Measurements from ENCODE around the gene HDAC1. TPM values are rescaled to one million over a fixed set of nuclear protein-coding genes. Genes with fewer than 3 reads are reported as not detected.

HDAC1 gene
- total and polyA plus RNA-seq, 2 of the 4 experiments (the other 2 are of a cell fraction), result 95.5 to 139 TPM

GRCh38 chr1:32342704-32343103 lies 50.8 kb downstream of the HDAC1 start:
- dilution Hi-C loops (cut with HindIII; ENCODE audit: low sequenced_read_pairs, unreplicated experiment) (no loop called here), intact Hi-C loops (cut with micrococcal nuclease) (no loop called here), in situ Hi-C loops (cut with MboI; ENCODE audit: low sequenced_read_pairs) (no loop called here)
- Histone ChIP-seq H2BK15ac (ENCODE audit: low read depth, low read length) (no peak overlapping the region), H3K14ac (replicated peaks; ENCODE audit: low read depth, low read length) (no peak overlapping the region), H2BK120ac (ENCODE audit: low read depth, low read length) (no peak overlapping the region), H2AFZ (replicated peaks; ENCODE audit: low read length, poor library complexity) (no peak overlapping the region), H4K5ac (ENCODE audit: low read depth, low read length) (no peak overlapping the region), H3K18ac (ENCODE audit: low read depth, low read length) (no peak overlapping the region), H3K4ac (ENCODE audit: low read depth, low read length) (no peak overlapping the region), H4K20me1 (ENCODE audit: insufficient read depth, low read length) (no peaks in the 10 kb centered on the region), H3K36me3 (ENCODE audit: control insufficient read depth, insufficient read depth, low read length) (no peaks in the 10 kb centered on the region), H3K4me1 (ENCODE audit: control insufficient read depth, insufficient read depth, low read length) (peaks cover 2% of the 10 kb centered on the region; the same call in 1 of the 2 replicates), H3K79me1 (ENCODE audit: low read depth in 1 of 2, low read length in 2 of 2) (no peaks in the 10 kb centered on the region; a peak in 1 of 4 replicates), H3K4me2 (ENCODE audit: low read depth, low read length) (no peak overlapping the region), H3K9me3 (ENCODE audit: control insufficient read depth, insufficient read depth, low read length) (no peaks in the 10 kb centered on the region), H2AK9ac (replicated peaks; ENCODE audit: low read depth, low read length, poor library complexity) (no peak overlapping the region), H3K56ac (ENCODE audit: extremely low read depth, insufficient read depth, low read length) (no peak overlapping the region), H3K23ac (ENCODE audit: low read depth, low read length) (no peak overlapping the region), H3K27ac (ENCODE audit: insufficient read depth, low read length) (no peak overlapping the region), H3K9me1 (ENCODE audit: insufficient read depth, low read length) (no peaks in the 10 kb centered on the region; the same call in 1 of the 2 replicates), H4K91ac (ENCODE audit: insufficient read depth, low read depth, low read length) (no peak overlapping the region), H3K27me3 (ENCODE audit: control insufficient read depth, insufficient read depth, low read length) (no peaks in the 10 kb centered on the region), H2AK5ac (ENCODE audit: low read depth, low read length) (no peak overlapping the region), H2BK20ac (ENCODE audit: low read depth, low read length) (no peak overlapping the region), H3K4me3 (ENCODE audit: insufficient read depth, low read depth, low read length) (no peak overlapping the region), H3K9ac (ENCODE audit: low read depth, low read length) (no peak overlapping the region), H2BK5ac (ENCODE audit: low read depth, low read length, poor library complexity, severe bottlenecking) (no peak overlapping the region), H4K8ac (ENCODE audit: low read depth in 2 of 2, low read length in 2 of 2) (no peak overlapping the region)
- no TSS peak for BruUV-seq (replicated peaks)
- 81% methylated on average over 3 of the region's 10 CpGs; no CpG with 5 or more reads in 1 of the 2 experiments for WGBS, 2 experiments (ENCODE audit: extremely low coverage in 2 of 2, insufficient read length in 1 of 2)
- DNase-seq (no peak), ATAC-seq (ENCODE audit: low read depth) (no peak)
- ChIA-PET CTCF (interaction anchor here (0.6 kb wide), 1 partner anchor 55 kb away, joined by 10 read pairs; no protein-coding TSS in a partner anchor), POLR2A (ENCODE audit: unreplicated experiment) (no interaction called here)
- TF ChIP-seq FOS (IDR thresholded peaks at IDR 0.05; ENCODE audit: low read depth, low read length) (no peak), CEBPB (IDR thresholded peaks at IDR 0.05; ENCODE audit: low read depth, low read length) (peak; percentile 85)

Data from IMR-90 (cell line).